Measurements from ENCODE around the gene MEIS1. TPM values are rescaled to one million over a fixed set of nuclear protein-coding genes. Genes with fewer than 3 reads are reported as not detected.

Gene MEIS1
- total and polyA plus RNA-seq, 2 of the 8 experiments (the other 6 are each of a cell fraction or from before 2014, with no cell fraction given), result 0.17 to 1.2 TPM

DNA sequence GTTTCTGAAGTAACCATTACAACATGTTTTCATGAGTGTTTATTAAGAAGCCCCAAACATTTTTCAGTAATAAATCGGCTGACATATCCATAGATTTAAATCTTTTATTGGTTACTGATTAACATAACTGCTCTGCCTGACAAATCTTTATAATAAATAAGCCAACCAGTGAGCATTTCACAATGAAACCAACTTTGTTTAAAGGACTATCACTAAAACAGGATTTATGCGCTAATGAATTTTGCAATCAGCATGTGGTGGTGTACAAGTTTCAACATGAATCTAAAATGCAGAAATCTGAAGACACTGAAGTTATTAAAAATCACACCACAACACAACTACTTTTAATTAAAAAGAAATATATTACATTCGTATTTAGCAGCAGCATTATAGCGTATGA, 166.7 kb downstream of the MEIS1 start (continued):
- TF ChIP-seq, protein P1, sequence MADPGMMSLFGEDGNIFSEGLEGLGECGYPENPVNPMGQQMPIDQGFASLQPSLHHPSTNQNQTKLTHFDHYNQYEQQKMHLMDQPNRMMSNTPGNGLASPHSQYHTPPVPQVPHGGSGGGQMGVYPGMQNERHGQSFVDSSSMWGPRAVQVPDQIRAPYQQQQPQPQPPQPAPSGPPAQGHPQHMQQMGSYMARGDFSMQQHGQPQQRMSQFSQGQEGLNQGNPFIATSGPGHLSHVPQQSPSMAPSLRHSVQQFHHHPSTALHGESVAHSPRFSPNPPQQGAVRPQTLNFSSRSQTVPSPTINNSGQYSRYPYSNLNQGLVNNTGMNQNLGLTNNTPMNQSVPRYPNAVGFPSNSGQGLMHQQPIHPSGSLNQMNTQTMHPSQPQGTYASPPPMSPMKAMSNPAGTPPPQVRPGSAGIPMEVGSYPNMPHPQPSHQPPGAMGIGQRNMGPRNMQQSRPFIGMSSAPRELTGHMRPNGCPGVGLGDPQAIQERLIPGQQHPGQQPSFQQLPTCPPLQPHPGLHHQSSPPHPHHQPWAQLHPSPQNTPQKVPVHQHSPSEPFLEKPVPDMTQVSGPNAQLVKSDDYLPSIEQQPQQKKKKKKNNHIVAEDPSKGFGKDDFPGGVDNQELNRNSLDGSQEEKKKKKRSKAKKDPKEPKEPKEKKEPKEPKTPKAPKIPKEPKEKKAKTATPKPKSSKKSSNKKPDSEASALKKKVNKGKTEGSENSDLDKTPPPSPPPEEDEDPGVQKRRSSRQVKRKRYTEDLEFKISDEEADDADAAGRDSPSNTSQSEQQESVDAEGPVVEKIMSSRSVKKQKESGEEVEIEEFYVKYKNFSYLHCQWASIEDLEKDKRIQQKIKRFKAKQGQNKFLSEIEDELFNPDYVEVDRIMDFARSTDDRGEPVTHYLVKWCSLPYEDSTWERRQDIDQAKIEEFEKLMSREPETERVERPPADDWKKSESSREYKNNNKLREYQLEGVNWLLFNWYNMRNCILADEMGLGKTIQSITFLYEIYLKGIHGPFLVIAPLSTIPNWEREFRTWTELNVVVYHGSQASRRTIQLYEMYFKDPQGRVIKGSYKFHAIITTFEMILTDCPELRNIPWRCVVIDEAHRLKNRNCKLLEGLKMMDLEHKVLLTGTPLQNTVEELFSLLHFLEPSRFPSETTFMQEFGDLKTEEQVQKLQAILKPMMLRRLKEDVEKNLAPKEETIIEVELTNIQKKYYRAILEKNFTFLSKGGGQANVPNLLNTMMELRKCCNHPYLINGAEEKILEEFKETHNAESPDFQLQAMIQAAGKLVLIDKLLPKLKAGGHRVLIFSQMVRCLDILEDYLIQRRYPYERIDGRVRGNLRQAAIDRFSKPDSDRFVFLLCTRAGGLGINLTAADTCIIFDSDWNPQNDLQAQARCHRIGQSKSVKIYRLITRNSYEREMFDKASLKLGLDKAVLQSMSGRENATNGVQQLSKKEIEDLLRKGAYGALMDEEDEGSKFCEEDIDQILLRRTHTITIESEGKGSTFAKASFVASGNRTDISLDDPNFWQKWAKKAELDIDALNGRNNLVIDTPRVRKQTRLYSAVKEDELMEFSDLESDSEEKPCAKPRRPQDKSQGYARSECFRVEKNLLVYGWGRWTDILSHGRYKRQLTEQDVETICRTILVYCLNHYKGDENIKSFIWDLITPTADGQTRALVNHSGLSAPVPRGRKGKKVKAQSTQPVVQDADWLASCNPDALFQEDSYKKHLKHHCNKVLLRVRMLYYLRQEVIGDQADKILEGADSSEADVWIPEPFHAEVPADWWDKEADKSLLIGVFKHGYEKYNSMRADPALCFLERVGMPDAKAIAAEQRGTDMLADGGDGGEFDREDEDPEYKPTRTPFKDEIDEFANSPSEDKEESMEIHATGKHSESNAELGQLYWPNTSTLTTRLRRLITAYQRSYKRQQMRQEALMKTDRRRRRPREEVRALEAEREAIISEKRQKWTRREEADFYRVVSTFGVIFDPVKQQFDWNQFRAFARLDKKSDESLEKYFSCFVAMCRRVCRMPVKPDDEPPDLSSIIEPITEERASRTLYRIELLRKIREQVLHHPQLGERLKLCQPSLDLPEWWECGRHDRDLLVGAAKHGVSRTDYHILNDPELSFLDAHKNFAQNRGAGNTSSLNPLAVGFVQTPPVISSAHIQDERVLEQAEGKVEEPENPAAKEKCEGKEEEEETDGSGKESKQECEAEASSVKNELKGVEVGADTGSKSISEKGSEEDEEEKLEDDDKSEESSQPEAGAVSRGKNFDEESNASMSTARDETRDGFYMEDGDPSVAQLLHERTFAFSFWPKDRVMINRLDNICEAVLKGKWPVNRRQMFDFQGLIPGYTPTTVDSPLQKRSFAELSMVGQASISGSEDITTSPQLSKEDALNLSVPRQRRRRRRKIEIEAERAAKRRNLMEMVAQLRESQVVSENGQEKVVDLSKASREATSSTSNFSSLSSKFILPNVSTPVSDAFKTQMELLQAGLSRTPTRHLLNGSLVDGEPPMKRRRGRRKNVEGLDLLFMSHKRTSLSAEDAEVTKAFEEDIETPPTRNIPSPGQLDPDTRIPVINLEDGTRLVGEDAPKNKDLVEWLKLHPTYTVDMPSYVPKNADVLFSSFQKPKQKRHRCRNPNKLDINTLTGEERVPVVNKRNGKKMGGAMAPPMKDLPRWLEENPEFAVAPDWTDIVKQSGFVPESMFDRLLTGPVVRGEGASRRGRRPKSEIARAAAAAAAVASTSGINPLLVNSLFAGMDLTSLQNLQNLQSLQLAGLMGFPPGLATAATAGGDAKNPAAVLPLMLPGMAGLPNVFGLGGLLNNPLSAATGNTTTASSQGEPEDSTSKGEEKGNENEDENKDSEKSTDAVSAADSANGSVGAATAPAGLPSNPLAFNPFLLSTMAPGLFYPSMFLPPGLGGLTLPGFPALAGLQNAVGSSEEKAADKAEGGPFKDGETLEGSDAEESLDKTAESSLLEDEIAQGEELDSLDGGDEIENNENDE (IDR thresholded peaks at IDR 0.05; ENCODE audit: insufficient replicate concordance, low read length), result no peak
- TF ChIP-seq CTBP2 (IDR thresholded peaks at IDR 0.05; ENCODE audit: borderline replicate concordance, insufficient read depth, insufficient read length, low read length) (no peak), SP1 (IDR thresholded peaks at IDR 0.05; ENCODE audit: low read depth, low read length) (no peak), ASH2L (IDR thresholded peaks at IDR 0.05; ENCODE audit: low read length) (no peak), GTF2F1 (IDR thresholded peaks at IDR 0.05; ENCODE audit: borderline replicate concordance, low read depth, low read length) (no peak), TCF12 (IDR thresholded peaks at IDR 0.05; ENCODE audit: low read depth, low read length) (no peak), EZH2 (IDR thresholded peaks at IDR 0.05; ENCODE audit: low read depth, low read length, severe bottlenecking) (no peak), RBBP5 (IDR thresholded peaks at IDR 0.05; ENCODE audit: borderline replicate concordance, low read depth, low read length) (no peak)
- TF ChIP-seq, protein P2, sequence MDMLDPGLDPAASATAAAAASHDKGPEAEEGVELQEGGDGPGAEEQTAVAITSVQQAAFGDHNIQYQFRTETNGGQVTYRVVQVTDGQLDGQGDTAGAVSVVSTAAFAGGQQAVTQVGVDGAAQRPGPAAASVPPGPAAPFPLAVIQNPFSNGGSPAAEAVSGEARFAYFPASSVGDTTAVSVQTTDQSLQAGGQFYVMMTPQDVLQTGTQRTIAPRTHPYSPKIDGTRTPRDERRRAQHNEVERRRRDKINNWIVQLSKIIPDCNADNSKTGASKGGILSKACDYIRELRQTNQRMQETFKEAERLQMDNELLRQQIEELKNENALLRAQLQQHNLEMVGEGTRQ (IDR thresholded peaks at IDR 0.05; ENCODE audit: low read length), result no peak
- TF ChIP-seq, protein P3, sequence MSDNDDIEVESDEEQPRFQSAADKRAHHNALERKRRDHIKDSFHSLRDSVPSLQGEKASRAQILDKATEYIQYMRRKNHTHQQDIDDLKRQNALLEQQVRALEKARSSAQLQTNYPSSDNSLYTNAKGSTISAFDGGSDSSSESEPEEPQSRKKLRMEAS (IDR thresholded peaks at IDR 0.05), result no peak

Measured in H1 (cell line).